Activated T-helper 1 cell treated with anti-CD3 and anti-CD28 coated beads, Interleukin-12 subunit alpha, Interleukin-12 subunit beta, Interleukin-2, Interleukin-4 antibody, amounts not matched to agents 30 ng/mL and 10 ng/mL and 1 ng/mL, durations not matched to agents 14 hours and 24 hours and 36 hours (primary cell): Measurements from ENCODE around the gene FLRT1. TPM values are rescaled to one million over a fixed set of nuclear protein-coding genes. Genes with fewer than 3 reads are reported as not detected.
A peak's percentile ranks its signal among the peaks of the same experiment; 100 is the strongest.

Source experiments
- DNase-seq: peaks from one replicate; pipeline ENCODE4 v3.0.0; 2021; ENCODE audit warnings: low spot score
- H3K27ac Mint-ChIP-seq: one replicate; pipeline ENCODE4 v1.8.0; 2021; ENCODE audit warnings: mild to moderate bottlenecking, mixed read lengths
- H3K27me3 Mint-ChIP-seq: one replicate; pipeline ENCODE4 v1.8.0; 2022; ENCODE audit warnings: mild to moderate bottlenecking, moderate library complexity, mixed read lengths; ENCODE audit not compliant: insufficient read depth
- H3K36me3 Mint-ChIP-seq: one replicate; pipeline ENCODE4 v1.8.0; 2021; ENCODE audit warnings: low read depth, mixed read lengths
- H3K4me1 Mint-ChIP-seq: one replicate; pipeline ENCODE4 v1.8.0; 2021; ENCODE audit warnings: low read depth, mixed read lengths
- H3K4me3 Mint-ChIP-seq: one replicate; pipeline ENCODE4 v1.8.0; 2021; ENCODE audit warnings: mild to moderate bottlenecking, moderate library complexity, mixed read lengths
- H3K9me3 Mint-ChIP-seq: one replicate; pipeline ENCODE4 v1.8.0; 2021; ENCODE audit warnings: mixed read lengths
- intact Hi-C: fragments of 100-400 bp; cut with micrococcal nuclease; formaldehyde crosslinking; loops from one replicate; pipeline ENCODE4 v1.15.1; 2024
- total RNA-seq: library from RNA; stranded (reverse); gene quantifications from 2 replicates; pipeline ENCODE4 v1.2.3, GENCODE V29; 2022

The FLRT1 gene
- total RNA-seq, 1 donor from 2014 or later, result not detected

GRCh38 chr11:64022125-64022784 is 13.5 kb upstream of the FLRT1 start:
- H3K27ac Mint-ChIP-seq, result no peak overlapping the region
- H3K4me3 Mint-ChIP-seq, result no peak overlapping the region

GRCh38 chr11:64023712-64024710 is 11.7 kb upstream of the FLRT1 start:
- intact Hi-C loops, result no loop called here
- Mint-ChIP-seq H3K4me3 (no peak overlapping the region), H3K9me3 (no peaks in the 10 kb centered on the region), H3K27me3 (peaks cover 8% of the 10 kb centered on the region), H3K27ac (no peak overlapping the region), H3K36me3 (no peaks in the 10 kb centered on the region), H3K4me1 (no peaks in the 10 kb centered on the region)
- no peak for DNase-seq

More at GRCh38 chr11:64022125-64022784, 13.5 kb upstream of the FLRT1 start:
- Mint-ChIP-seq H3K9me3 (no peaks in the 10 kb centered on the region), H3K4me1 (no peaks in the 10 kb centered on the region), H3K27me3 (peaks cover 2% of the 10 kb centered on the region), H3K36me3 (no peaks in the 10 kb centered on the region)
- no peak for DNase-seq
- intact Hi-C loops, result no loop called here

- intact Hi-C loops, result no loop called here
- no peaks in the 10 kb centered on the region for H3K4me1 Mint-ChIP-seq
- H3K27ac Mint-ChIP-seq, result no peak overlapping the region
- H3K36me3 Mint-ChIP-seq, result no peaks in the 10 kb centered on the region
- peaks cover 8% of the 10 kb centered on the region for H3K27me3 Mint-ChIP-seq
- DNase-seq, result no peak
- no peaks in the 10 kb centered on the region for H3K9me3 Mint-ChIP-seq
- no peak overlapping the region for H3K4me3 Mint-ChIP-seq
Observed at GRCh38 chr11:64025205-64025604, 10.5 kb upstream of the FLRT1 start.

GRCh38 chr11:64026575-64027205 is 9.0 kb upstream of the FLRT1 start:
- intact Hi-C loops, result no loop called here
- no peak for DNase-seq
- Mint-ChIP-seq H3K4me3 (no peak overlapping the region), H3K27ac (no peak overlapping the region), H3K27me3 (peaks cover 8% of the 10 kb centered on the region), H3K36me3 (no peaks in the 10 kb centered on the region), H3K4me1 (no peaks in the 10 kb centered on the region), H3K9me3 (no peaks in the 10 kb centered on the region)

- Mint-ChIP-seq H3K4me1 (no peaks in the 10 kb centered on the region), H3K9me3 (no peaks in the 10 kb centered on the region), H3K4me3 (no peak overlapping the region), H3K36me3 (no peaks in the 10 kb centered on the region), H3K27ac (no peak overlapping the region), H3K27me3 (peaks cover 8% of the 10 kb centered on the region)
- DNase-seq, result no peak
- intact Hi-C loops, result no loop called here
Observed at GRCh38 chr11:64027651-64028397, 7.9 kb upstream of the FLRT1 start.

- no peak for DNase-seq
- intact Hi-C loops, result no loop called here
- peaks cover 10% of the 10 kb centered on the region for H3K27me3 Mint-ChIP-seq
- H3K4me3 Mint-ChIP-seq, result no peak overlapping the region
- no peaks in the 10 kb centered on the region for H3K36me3 Mint-ChIP-seq
- H3K9me3 Mint-ChIP-seq, result no peaks in the 10 kb centered on the region
- H3K27ac Mint-ChIP-seq, result no peak overlapping the region
- no peaks in the 10 kb centered on the region for H3K4me1 Mint-ChIP-seq
Observed at GRCh38 chr11:64028398-64029115, 7.2 kb upstream of the FLRT1 start.

GRCh38 chr11:64029773-64030172 is 6.0 kb upstream of the FLRT1 start:
- no peaks in the 10 kb centered on the region for H3K36me3 Mint-ChIP-seq
- no peak overlapping the region for H3K27ac Mint-ChIP-seq
- H3K9me3 Mint-ChIP-seq, result no peaks in the 10 kb centered on the region
- DNase-seq, result no peak
- intact Hi-C loops, result no loop called here
- H3K27me3 Mint-ChIP-seq, result peaks cover 19% of the 10 kb centered on the region
- H3K4me3 Mint-ChIP-seq, result no peak overlapping the region
- no peaks in the 10 kb centered on the region for H3K4me1 Mint-ChIP-seq

- Mint-ChIP-seq H3K36me3 (no peaks in the 10 kb centered on the region), H3K4me3 (no peak overlapping the region), H3K27me3 (peaks cover 25% of the 10 kb centered on the region), H3K4me1 (no peaks in the 10 kb centered on the region), H3K27ac (no peak overlapping the region), H3K9me3 (no peaks in the 10 kb centered on the region)
- DNase-seq, result no peak
- intact Hi-C loops, result no loop called here
Observed at GRCh38 chr11:64031001-64031400, 4.7 kb upstream of the FLRT1 start.

- H3K27ac Mint-ChIP-seq, result no peak overlapping the region
- H3K36me3 Mint-ChIP-seq, result no peaks in the 10 kb centered on the region
- H3K4me3 Mint-ChIP-seq, result no peak overlapping the region
- no peaks in the 10 kb centered on the region for H3K4me1 Mint-ChIP-seq
- peaks cover 25% of the 10 kb centered on the region for H3K27me3 Mint-ChIP-seq
- H3K9me3 Mint-ChIP-seq, result no peaks in the 10 kb centered on the region
- DNase-seq, result no peak
- intact Hi-C loops, result no loop called here
Observed at GRCh38 chr11:64032050-64032449, 3.7 kb upstream of the FLRT1 start.

GRCh38 chr11:64034411-64034811 is 1.3 kb upstream of the FLRT1 start:
- intact Hi-C loops, result no loop called here

GRCh38 chr11:64035081-64035524 is 628 bp upstream of the FLRT1 start:
- no peaks in the 10 kb centered on the region for H3K9me3 Mint-ChIP-seq
- peaks cover 18% of the 10 kb centered on the region for H3K27me3 Mint-ChIP-seq
- intact Hi-C loops, result no loop called here
- peak overlapping the region; percentile 55 for H3K27ac Mint-ChIP-seq
- no peaks in the 10 kb centered on the region for H3K36me3 Mint-ChIP-seq
- no peak overlapping the region for H3K4me3 Mint-ChIP-seq
- H3K4me1 Mint-ChIP-seq, result no peaks in the 10 kb centered on the region
- DNase-seq, result no peak

More at GRCh38 chr11:64034411-64034811, 1.3 kb upstream of the FLRT1 start:
- Mint-ChIP-seq H3K9me3 (no peaks in the 10 kb centered on the region), H3K27me3 (peaks cover 18% of the 10 kb centered on the region), H3K4me3 (no peak overlapping the region), H3K27ac (no peak overlapping the region), H3K4me1 (no peaks in the 10 kb centered on the region), H3K36me3 (no peaks in the 10 kb centered on the region)
- no peak for DNase-seq
